Lower leg skin (tissue), 3 donors: ENCODE results near the gene ATL1.

Experiments
- CTCF ChIP-seq, 3 donors: fragments of 450-650 bp; IDR thresholded peaks; one replicate each; pipeline ENCODE4 v1.5.1; 2016; ENCODE audit warnings: antibody characterized with exemption in 3 of 3, mild to moderate bottlenecking in 3 of 3, moderate library complexity in 2 of 3
- POLR2A ChIP-seq, 2 donors: fragments of 450-650 bp; IDR thresholded peaks; one replicate each; pipeline ENCODE4 v1.6.1; 2016 to 2017; ENCODE audit warnings: antibody characterized with exemption in 2 of 2, mild to moderate bottlenecking in 1 of 2, moderate library complexity in 1 of 2

GRCh38 chr14:50600849-50601248 is 40.9 kb downstream of the ATL1 start:
- no peak for TF ChIP-seq CTCF (IDR thresholded peaks at IDR 0.05)
- no peak for TF ChIP-seq POLR2A (IDR thresholded peaks at IDR 0.05)
